SK-N-SH treated with all-trans-retinoic acid at 6 μM for 48 hours (cell line): ENCODE data around the gene ITPR3.

Experiments used
- ARNTL ChIP-seq: fragments of 450-650 bp; formaldehyde crosslinking; IDR thresholded peaks from 2 replicates; pipeline ENCODE4 v1.5.0; 2020; ENCODE audit warnings: low read depth, mild to moderate bottlenecking, moderate library complexity, borderline replicate concordance
- BACH2 ChIP-seq: fragments of 250-450 bp; sonication (Bioruptor Pico); IDR thresholded peaks from 2 replicates; pipeline ENCODE4 v1.9.0; 2021; ENCODE audit warnings: mild to moderate bottlenecking, borderline replicate concordance
- CSDC2 ChIP-seq: fragments of 250-450 bp; sonication (Bioruptor Pico); IDR thresholded peaks from 2 replicates; pipeline ENCODE4 v1.5.0; 2020; ENCODE audit warnings: mild to moderate bottlenecking, moderate library complexity
- PATZ1 ChIP-seq: fragments of 250-450 bp; sonication (Bioruptor Pico); IDR thresholded peaks from 2 replicates; pipeline ENCODE4 v1.8.0; 2020; ENCODE audit warnings: mild to moderate bottlenecking, moderate library complexity, borderline replicate concordance
- PPARA ChIP-seq: fragments of 250-450 bp; sonication (Bioruptor Pico); IDR thresholded peaks from 2 replicates; pipeline ENCODE4 v1.5.0; 2020; ENCODE audit warnings: mild to moderate bottlenecking, borderline replicate concordance
- RARB ChIP-seq: fragments of 250-450 bp; sonication (Bioruptor Pico); IDR thresholded peaks from 2 replicates; pipeline ENCODE4 v1.8.0; 2021; ENCODE audit warnings: mild to moderate bottlenecking, moderate library complexity
- ZFP3 ChIP-seq: fragments of 250-450 bp; sonication (Bioruptor Pico); IDR thresholded peaks from 2 replicates; pipeline ENCODE4 v1.5.0; 2020; ENCODE audit warnings: mild to moderate bottlenecking, moderate library complexity
- ZNF8 ChIP-seq: fragments of 450-650 bp; formaldehyde crosslinking; IDR thresholded peaks from 2 replicates; pipeline ENCODE4 v1.5.0; 2020; ENCODE audit warnings: mild to moderate bottlenecking, moderate library complexity

- TF ChIP-seq ARNTL (no peak), CSDC2 (CRISPR knock-in tag) (no peak), PATZ1 (no peak), BACH2 (CRISPR knock-in tag) (no peak), ZFP3 (CRISPR knock-in tag) (no peak), ZNF8 (no peak), RARB (CRISPR knock-in tag) (no peak), PPARA (CRISPR knock-in tag) (no peak)
Observed at GRCh38 chr6:33589731-33590530, 31.2 kb upstream of the ITPR3 start.
